ENCODE measurements around the gene SSH2.
"Not testable (repeated sequence)": the region's sequence is repeated elsewhere in the genome, so short reads cannot be mapped to it uniquely, and the experiment has no call there.

SSH2 gene

GRCh38 chr17:29927546-29927945, 2.5 kb downstream of the SSH2 start:
- no peak for DNase-seq

GRCh38 chr17:29924786-29925185, 5.2 kb downstream of the SSH2 start:
- no peak for DNase-seq

GRCh38 chr17:29918922-29919856, 10.8 kb downstream of the SSH2 start:
- DNase-seq = no peak

- no peak for DNase-seq
Observed at GRCh38 chr17:29918016-29918415, 12.0 kb downstream of the SSH2 start.

GRCh38 chr17:29914819-29915537, 15.1 kb downstream of the SSH2 start:
- DNase-seq = no peak

GRCh38 chr17:29911641-29912177, 18.3 kb downstream of the SSH2 start:
- DNase-seq = no peak

- DNase-seq = no peak
Observed at GRCh38 chr17:29909236-29910003, 20.6 kb downstream of the SSH2 start.

GRCh38 chr17:29906969-29907368, 23.1 kb downstream of the SSH2 start:
- no peak for DNase-seq

- no peak for DNase-seq
Observed at GRCh38 chr17:29905879-29906167, 24.2 kb downstream of the SSH2 start.

- DNase-seq = no peak
Observed at GRCh38 chr17:29905086-29905878, 24.7 kb downstream of the SSH2 start.

GRCh38 chr17:29903471-29903870, 26.6 kb downstream of the SSH2 start:
- DNase-seq = no peak

GRCh38 chr17:29897136-29897535, 32.9 kb downstream of the SSH2 start:
- not testable (repeated sequence) for DNase-seq

GRCh38 chr17:29892201-29892600, 37.8 kb downstream of the SSH2 start:
- DNase-seq = no peak

- DNase-seq = no peak
Observed at GRCh38 chr17:29891131-29891530, 38.9 kb downstream of the SSH2 start.

GRCh38 chr17:29885031-29885640, 44.9 kb downstream of the SSH2 start:
- DNase-seq = no peak

- DNase-seq = no peak
Observed at GRCh38 chr17:29883497-29883896, 46.5 kb downstream of the SSH2 start.

- no peak for DNase-seq
Observed at GRCh38 chr17:29881256-29881655, 48.8 kb downstream of the SSH2 start.

- DNase-seq = no peak
Observed at GRCh38 chr17:29880031-29880430, 50.0 kb downstream of the SSH2 start.

GRCh38 chr17:29874931-29875596, 55.0 kb downstream of the SSH2 start:
- no peak for DNase-seq

- not testable (repeated sequence) for DNase-seq
Observed at GRCh38 chr17:29874358-29874757, 55.7 kb downstream of the SSH2 start.

- DNase-seq = no peak
Observed at GRCh38 chr17:29873476-29873875, 56.6 kb downstream of the SSH2 start.
